HUDEP-2 (cell line): ENCODE results near the gene RNF208.

Source experiments
- DNase-seq, 76 experiments: peaks; one replicate each; lab custom pipeline; 2025; ENCODE audit not compliant: unreplicated experiment in 76 of 76; lab: John Stamatoyannopoulos, UW

Gene RNF208

GRCh38 chr9:137253717-137254623 lies 31.9 kb upstream of the RNF208 start:
- no peak for DNase-seq

- no peak for DNase-seq
These were observed 30.8 kb upstream of the RNF208 start for GRCh38 chr9:137252555-137253506.

GRCh38 chr9:137251490-137252268 lies 29.6 kb upstream of the RNF208 start:
- DNase-seq: no peak

GRCh38 chr9:137251194-137251461 lies 29.1 kb upstream of the RNF208 start, which contains the start of gene STPG3:
Gene STPG3 (plus strand): TSS chr9:137251286. CDS start chr9:137251287, 1 bp downstream.
- DNase-seq: no peak

GRCh38 chr9:137250329-137251193 lies 28.5 kb upstream of the RNF208 start:
- peak in 71 of 76 experiments; percentile 12 to 86 (median 64) for DNase-seq

GRCh38 chr9:137247916-137248175 lies 25.8 kb upstream of the RNF208 start:
- no peak for DNase-seq

- no peak for DNase-seq
These were observed 25.3 kb upstream of the RNF208 start for GRCh38 chr9:137247135-137247915.

GRCh38 chr9:137245450-137246421 lies 23.7 kb upstream of the RNF208 start:
- no peak for DNase-seq

GRCh38 chr9:137244486-137245449 lies 22.7 kb upstream of the RNF208 start:
- DNase-seq: peak in 2 of 76 experiments; percentile 29 to 36

GRCh38 chr9:137243626-137244485 lies 21.8 kb upstream of the RNF208 start:
- peak in 24 of 76 experiments; percentile 8 to 62 (median 33) for DNase-seq

GRCh38 chr9:137243266-137243625 lies 21.2 kb upstream of the RNF208 start:
- DNase-seq: peak in 1 of 76 experiments; percentile 18

- DNase-seq: peak in 3 of 76 experiments; percentile 12 to 31 (median 24)
These were observed 20.5 kb upstream of the RNF208 start for GRCh38 chr9:137242269-137243203.

- peak in 53 of 76 experiments; percentile 15 to 77 (median 58) for DNase-seq
These were observed 19.6 kb upstream of the RNF208 start for GRCh38 chr9:137241490-137242268.

GRCh38 chr9:137240841-137241489 lies 18.9 kb upstream of the RNF208 start, which contains the start of gene TUBB4B:
Gene TUBB4B (plus strand): TSS chr9:137241287. CDS start chr9:137241361, 74 bp downstream.
- peak in 75 of 76 experiments; percentile 76 to 100 (median 99) for DNase-seq
